HAP-1 (cell line): ENCODE data around the gene LAX1.

ENCODE experiments used
- DNase-seq, 2 experiments: peaks; one replicate each; pipeline ENCODE4 v3.0.0-alpha.2; 2016 to 2020; ENCODE audit warnings: low spot score in 2 of 2
- H3K27me3 ChIP-seq: fragments of 250-450 bp; sonication (Bioruptor Pico); 2 replicates; pipeline ENCODE4 v1.5.1; 2020; ENCODE audit warnings: low read depth, mild to moderate bottlenecking, moderate library complexity
- H3K36me3 ChIP-seq: fragments of 250-450 bp; sonication (Bioruptor Pico); replicated peaks from 2 replicates; pipeline ENCODE4 v1.5.1; 2020; ENCODE audit warnings: mild to moderate bottlenecking
- H3K4me1 ChIP-seq: fragments of 250-450 bp; sonication (Bioruptor Pico); 2 replicates; pipeline ENCODE4 v1.5.1; 2020; ENCODE audit warnings: mild to moderate bottlenecking
- H3K4me3 ChIP-seq: fragments of 250-450 bp; sonication (Bioruptor Pico); 2 replicates; pipeline ENCODE4 v1.5.1; 2020; ENCODE audit warnings: mild to moderate bottlenecking, moderate library complexity
- H3K9me3 ChIP-seq: fragments of 250-450 bp; sonication (Bioruptor Pico); 2 replicates; pipeline ENCODE4 v1.5.1; 2020; ENCODE audit warnings: mild to moderate bottlenecking, moderate library complexity
- in situ Hi-C: fragments of 300-500 bp; cut with MboI; formaldehyde crosslinking; loops from 3 replicates; pipeline ENCODE4 v1.14.3; 2020; ENCODE audit warnings: low sequenced_read_pairs, inconsistent platforms, mixed read lengths

Gene LAX1

DNA sequence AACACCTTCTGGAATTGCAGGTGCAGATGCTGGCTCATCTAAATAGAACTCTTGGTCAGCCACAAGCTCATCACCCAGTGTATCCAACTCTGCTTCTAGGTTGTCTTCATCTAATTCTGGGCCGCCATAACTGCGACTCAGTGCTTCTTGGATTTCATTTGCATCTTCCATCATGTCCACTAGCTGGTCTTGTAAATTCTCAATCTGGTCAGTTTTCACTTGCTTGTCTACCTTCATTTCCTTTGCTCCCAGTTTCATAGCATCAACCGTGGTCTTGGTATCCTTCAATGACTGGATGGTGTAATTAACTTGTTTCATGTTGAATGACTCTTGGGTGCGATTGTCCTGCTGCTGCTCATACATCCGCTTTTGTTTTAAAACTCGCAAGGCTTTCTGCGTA lies 40.7 kb downstream of the LAX1 start:
- Histone ChIP-seq H3K36me3 (peaks cover 25% of the 10 kb centered on the region), H3K27me3 (no peaks in the 10 kb centered on the region), H3K4me1 (0 out of 2 replicates have a peak, but pooled peaks cover 2% of the 10 kb centered on the region), H3K9me3 (no peaks in the 10 kb centered on the region), H3K4me3 (no peak overlapping the region)
- DNase-seq, result no peak
- in situ Hi-C loops, result no loop called here

DNA sequence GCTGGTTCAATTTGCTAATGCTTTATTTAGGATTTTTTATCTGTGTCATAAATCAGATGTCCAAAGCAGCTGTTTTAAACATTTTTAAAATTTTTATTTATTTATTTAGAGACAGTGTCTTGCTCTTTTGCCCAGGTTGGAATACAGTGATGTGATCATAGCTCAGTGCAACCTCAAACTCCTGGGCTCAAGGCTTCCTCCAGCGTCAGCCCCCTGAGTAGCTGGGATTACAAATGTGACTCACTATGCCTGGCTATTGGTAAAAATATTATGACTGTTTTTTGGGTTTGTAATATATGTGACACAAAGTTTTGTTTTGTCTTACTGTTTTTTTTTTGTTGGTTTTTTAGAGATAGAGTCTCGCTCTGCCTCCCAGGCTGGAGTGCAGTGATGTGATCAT lies 42.2 kb downstream of the LAX1 start:
- Histone ChIP-seq H3K36me3 (peaks cover 29% of the 10 kb centered on the region), H3K9me3 (no peaks in the 10 kb centered on the region), H3K4me3 (no peak overlapping the region), H3K4me1 (no peaks in the 10 kb centered on the region), H3K27me3 (no peaks in the 10 kb centered on the region)
- DNase-seq, result no peak
- in situ Hi-C loops, result no loop called here

DNA sequence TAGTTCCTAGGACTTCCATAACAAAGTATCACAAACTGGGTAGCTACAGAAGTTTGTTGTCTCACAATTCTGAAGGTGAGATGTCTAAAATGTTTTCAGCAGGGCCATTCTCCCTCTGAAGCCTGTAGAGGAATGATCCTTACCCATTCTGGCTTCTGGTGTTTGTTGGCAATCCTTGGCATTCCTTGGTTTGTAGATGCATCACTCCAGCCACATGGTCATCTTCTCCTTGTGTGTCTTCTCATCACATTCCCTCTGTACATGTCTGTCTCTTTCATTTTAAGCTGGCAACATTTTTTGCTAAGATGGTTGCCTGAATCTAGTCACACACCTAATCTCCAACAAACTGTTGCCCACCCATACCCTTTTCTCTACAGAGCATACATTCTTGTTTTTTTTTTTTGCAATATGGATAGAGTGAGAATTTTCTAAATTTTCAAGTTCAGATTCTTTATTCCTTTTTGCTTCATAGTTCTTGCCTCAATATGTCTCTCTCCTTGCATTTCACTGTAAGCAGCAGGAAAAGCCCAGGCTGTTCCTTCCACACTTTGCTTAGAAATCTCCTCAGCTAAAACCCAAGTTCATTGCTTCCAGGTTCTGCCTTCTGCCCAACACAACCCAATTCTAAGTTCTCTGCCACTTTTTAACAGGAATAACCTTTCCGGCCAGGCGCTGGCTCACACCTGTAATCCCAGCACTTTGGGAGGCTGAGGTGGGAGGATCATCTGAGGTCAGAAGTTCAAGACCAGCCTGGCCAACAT lies 48.8 kb downstream of the LAX1 start:
- in situ Hi-C loops, result no loop called here
- peaks cover 53% of the 10 kb centered on the region for H3K36me3 ChIP-seq
- H3K9me3 ChIP-seq, result no peaks in the 10 kb centered on the region
- H3K4me1 ChIP-seq, result no peaks in the 10 kb centered on the region
- no peak for DNase-seq
- no peaks in the 10 kb centered on the region for H3K27me3 ChIP-seq
- H3K4me3 ChIP-seq, result no peak overlapping the region

DNA sequence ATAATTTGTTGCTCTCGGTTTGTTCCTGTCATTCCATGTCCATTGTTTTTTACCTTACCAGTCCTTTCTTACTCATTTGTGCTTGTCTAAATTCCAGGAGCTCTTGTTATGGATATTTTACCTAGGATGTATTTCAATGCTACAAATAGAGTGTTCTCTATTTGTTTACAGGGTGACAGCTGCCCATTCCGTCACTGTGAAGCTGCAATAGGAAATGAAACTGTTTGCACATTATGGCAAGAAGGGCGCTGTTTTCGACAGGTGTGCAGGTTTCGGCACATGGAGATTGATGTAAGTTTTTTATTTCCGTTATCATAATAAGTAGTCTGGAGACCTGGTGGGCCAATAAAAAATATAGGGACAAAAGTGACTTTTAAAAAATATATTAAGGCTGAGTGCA lies 53.4 kb downstream of the LAX1 start:
- no peak for DNase-seq
- no peak overlapping the region for H3K4me3 ChIP-seq
- H3K27me3 ChIP-seq, result no peaks in the 10 kb centered on the region
- in situ Hi-C loops, result no loop called here
- peaks cover 78% of the 10 kb centered on the region for H3K36me3 ChIP-seq
- H3K4me1 ChIP-seq, result no peaks in the 10 kb centered on the region
- H3K9me3 ChIP-seq, result no peaks in the 10 kb centered on the region

DNA sequence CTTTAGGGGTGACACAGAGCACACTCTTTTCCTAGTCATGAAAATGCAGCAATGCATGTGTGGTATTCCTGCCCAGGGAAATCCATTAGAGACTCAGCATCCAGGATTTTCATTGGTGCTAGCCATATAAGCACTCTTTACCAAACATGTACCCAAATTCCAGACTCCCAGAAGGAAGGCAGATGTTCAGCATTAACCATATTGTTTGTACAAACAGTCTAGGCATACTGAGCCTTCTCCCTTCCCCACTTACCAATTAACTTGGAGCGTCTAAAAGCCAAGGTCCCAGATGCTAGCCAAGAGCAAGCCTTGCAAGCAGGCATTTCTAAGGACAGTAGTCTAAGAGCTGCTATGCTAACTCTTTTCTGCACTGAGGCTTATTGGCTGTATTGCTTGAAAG lies 58.3 kb downstream of the LAX1 start:
- Histone ChIP-seq H3K36me3 (peaks cover 65% of the 10 kb centered on the region), H3K4me1 (no peaks in the 10 kb centered on the region), H3K4me3 (no peak overlapping the region), H3K9me3 (no peaks in the 10 kb centered on the region), H3K27me3 (no peaks in the 10 kb centered on the region)
- in situ Hi-C loops, result no loop called here
- no peak for DNase-seq
